GM21529 (cell line): ENCODE measurements around the gene SUPT20HL1.
A peak's percentile ranks its signal among the peaks of the same experiment; 100 is the strongest.
"Not testable (repeated sequence)": the region's sequence is repeated elsewhere in the genome, so short reads cannot be mapped to it uniquely, and the experiment has no call there.

Experiments
- ATAC-seq: cut with Tn5 transposase; IDR thresholded peaks from one replicate; pipeline ENCODE4 v1.9.1; 2021; ENCODE audit not compliant: unreplicated experiment

The SUPT20HL1 gene

DNA sequence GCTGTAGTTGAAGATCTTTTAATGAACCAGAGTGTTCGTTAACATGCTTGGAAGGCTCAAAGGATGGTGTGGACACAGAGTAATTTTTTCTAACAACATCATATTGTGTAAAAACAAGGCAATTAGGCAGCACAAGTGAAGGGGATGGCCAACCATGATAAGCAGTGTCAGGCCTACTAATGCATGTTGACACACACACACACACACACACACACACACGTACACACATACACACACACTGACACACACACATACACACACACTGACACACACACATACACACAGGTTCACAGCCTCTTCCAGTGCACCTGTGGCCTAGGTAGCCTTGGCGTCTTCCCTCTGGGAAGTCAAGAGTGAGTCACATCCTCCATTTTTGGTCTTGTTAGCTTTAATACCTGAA, at the start of gene SUPT20HL1:
Gene SUPT20HL1 (plus strand): TSS at position 368 of the 400 bp plus-strand sequence. CDS start 2,122 bp downstream, outside the sequence.
- ATAC-seq = no peak

DNA sequence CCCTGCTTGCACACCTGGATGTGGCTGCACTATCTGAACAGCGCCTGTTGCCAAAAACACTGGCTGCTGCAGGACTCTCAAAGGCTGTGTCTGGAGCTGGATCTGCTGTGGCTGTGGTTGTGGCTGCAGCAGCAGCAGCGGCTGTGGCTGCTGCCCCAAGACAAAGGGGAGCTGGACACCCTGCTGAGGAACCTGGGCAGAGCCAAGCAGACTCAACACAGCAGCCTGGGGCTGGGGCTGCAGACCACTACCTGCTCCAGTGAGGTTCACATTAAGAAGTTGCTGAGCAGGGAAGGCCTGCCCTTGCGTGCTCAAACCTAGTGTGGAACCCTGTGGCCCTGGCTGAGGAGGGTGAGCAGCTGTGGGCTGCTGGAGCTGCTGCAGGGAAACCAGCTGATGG, 49.5 kb upstream of the SUPT20HL1 start:
- not testable (repeated sequence) for ATAC-seq

DNA sequence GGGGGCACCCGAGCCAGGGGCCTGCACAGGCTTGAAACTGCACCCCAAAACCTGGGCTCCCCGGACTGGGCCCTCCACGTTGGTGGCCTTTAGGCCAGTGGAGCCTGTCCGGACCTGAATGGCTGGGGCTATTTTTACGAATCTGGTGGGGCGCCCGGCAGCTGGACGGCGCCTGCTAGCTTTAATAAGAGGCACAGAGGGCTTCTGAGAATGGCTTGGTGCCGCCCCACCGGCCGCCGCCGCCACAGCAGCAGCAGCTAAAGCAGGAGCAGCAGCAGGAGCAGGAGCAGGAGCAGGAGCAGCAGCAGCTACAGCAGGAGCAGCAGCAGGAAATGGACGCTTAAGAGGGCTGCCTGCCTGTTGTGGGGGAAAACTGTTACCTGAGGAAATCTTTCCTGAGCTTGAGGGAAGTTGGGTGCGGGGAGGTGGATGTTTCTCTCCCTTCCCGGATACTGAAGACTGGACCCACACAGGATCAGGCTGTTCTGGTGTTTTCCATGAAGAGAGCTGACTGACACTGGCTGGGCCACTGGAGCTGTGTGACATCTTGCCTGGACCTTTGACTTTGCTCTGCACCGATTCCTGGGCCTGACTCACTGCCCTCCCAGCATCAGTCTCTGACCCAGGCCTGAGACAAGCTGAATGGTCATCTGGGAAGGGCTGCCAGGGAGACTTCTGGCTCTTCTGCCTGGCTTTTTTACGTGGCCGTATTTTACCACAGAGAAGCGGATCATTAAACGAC, 48.8 kb upstream of the SUPT20HL1 start:
- not testable (repeated sequence) for ATAC-seq

DNA sequence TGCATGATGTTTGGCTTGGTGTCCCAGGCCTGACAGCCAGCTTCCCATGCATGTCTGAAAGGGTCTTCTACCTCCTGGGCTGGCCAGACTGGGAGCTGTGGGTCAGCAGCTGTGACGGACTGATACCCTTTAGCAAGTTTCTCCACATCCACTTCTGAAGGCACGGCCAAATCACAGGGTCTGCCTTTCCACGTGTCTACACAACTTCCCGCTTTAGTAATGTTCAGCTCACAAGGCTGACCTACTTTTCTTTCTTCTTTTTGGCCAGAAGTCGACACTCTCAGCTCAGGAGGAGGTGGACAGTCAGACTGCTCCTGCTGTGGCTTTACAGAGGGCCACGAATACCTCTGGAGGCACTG, 48.2 kb upstream of the SUPT20HL1 start:
- not testable (repeated sequence) for ATAC-seq

DNA sequence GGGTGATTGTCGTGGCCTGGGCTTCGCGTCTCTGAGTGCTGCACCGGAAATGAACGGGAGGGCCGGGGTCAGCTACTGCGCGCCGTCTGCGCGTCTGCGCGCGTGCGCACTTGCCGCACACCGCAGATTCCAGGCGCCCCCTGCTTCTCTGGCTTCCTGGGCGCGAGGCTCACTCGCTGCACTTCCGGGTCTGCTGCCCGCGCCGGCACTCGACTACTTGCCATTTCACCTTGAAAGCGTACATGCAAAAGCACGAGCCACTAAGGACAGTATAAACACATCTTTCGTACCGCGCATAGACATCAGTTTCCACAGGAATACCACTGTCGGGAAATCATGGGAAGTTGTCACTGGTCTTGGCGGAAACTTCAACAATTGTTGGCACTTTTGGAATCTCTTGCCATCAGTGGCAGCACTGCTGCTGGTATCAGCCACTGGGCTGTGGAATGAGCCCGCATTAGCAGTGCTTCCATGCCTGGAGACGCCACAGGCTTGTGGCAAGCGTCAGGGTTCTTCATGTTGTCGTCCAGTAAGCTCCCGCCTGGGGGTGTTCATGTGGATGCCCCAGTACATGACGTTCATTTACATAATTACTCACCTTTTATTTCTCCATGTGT, 46.3 kb upstream of the SUPT20HL1 start, which contains the start of gene SUPT20HL2:
Gene SUPT20HL2 (minus strand): TSS at position 51 of the 617 bp plus-strand sequence. CDS start 754 bp downstream, outside the sequence.
- ATAC-seq = no peak

DNA sequence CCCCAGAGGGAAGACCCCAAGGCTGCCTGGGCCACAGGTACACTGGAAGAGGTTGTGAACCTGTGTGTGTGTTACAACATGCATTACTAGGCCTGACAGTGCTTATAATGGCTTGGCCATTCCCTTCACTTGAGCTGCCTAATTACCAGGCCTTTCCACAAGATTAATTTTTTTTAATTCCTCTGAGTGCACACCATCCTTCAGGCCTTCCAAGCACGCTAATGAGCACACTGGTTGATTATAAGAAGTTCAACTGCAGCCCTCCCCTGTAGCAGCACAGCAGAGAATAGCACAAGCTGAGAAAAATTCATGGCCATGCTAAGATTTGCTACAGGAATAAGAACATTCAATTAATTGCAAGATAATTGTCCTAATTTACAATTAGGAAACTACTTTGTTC, 44.3 kb upstream of the SUPT20HL1 start:
- no peak for ATAC-seq

DNA sequence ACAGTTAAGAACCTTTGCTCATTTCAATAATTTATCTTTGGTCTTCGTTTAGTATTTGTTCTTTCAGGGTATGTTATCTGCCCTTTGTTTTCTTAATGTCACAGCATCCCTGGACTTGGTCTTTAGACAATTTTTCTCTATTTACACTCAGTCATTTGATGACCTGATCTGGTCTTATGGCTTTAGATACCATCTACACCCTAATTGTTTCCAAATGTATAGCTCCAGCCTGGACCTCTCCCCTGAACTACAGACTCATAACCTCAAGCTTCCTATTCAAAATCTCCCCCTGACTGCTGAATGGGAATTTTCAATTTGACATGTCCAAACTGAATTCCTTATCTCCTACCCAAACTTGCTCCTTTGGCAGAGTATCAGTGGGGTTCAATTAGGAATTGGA, 42.9 kb upstream of the SUPT20HL1 start:
- ATAC-seq = no peak

DNA sequence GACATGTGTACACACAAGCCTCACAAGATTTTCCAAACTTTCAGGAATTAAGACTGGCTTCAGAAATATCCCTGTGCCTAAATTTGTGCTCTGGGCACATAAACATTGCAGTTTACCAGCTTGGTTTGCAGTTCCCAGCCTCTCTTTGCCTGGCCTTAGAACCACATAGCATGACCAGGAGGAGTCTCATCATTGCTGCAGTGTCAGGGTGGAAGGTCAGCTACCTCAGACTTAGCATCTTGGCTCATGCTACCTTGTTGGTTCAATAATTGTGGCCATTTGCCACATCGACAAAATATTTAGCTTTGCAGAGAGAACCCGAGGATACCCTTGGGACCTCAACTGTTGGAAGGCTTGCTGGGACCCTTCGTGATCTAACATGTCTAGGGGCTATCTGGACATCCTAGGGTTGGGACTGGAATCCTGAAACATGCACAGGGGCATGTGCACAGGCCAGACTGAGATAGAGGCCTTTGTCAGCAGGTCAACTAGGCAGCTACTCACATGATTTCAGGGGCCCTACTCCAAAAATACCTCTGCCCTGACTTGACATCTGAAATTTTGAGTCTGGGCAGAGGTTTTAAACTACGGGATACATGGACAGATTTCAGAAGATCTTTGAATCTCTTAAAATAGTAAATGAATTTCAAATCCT, 38.6 kb upstream of the SUPT20HL1 start:
- ATAC-seq = no peak

DNA sequence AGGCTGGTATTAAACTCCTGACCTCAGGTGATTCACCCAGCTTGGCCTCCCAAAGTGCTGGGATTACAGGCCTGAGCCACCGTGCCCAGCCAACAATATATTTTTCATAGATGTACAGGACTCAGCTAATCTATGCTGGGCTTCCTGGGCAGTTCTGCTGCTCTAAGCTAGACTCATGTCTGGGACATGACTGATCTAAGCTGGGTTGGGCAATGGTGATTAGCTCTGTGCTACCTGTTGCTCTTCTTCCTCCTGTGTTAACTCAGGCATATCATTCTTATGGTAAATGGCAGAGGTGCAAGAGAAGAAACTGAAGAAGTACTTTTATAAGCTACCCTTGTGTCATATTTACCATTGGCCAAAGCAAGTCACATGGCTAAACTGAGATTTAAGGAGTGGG, 35.2 kb upstream of the SUPT20HL1 start:
- ATAC-seq = no peak

DNA sequence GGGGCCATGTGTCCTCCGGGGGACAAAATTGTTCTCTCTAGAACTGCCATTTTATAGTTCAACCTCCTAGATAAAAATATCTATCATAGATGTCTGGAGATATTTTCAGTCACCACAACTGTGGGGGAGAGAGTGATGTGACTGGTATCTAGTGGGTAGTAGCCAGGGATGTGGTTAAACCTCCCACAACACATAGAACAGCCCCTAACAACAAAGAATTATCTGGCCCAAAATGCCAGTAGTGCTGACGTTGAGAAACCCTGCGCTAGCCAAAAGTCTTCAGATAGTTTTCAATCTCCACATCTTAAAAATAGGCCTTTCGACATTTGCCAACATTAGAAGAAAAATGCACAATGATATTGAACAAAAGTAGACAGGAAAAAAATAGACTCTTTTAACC, 27.6 kb upstream of the SUPT20HL1 start:
- no peak for ATAC-seq

DNA sequence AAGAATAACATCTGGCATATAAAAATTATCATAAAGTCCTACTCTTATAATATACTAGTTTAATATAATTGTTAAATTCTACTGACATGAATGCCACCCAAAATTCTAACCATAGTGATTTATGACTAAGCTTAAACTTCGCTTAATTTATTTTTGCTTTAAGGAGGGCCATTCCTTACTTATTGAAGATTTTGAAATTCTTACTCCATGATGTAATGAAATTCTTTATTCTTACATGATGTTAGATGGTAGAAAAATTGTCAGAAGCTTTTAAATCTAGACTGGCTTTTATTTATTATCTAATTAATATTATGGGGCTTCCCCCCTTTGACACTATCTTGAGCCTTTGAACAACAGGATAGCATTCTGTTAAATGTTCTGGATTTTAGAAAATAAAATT, 27.1 kb upstream of the SUPT20HL1 start:
- ATAC-seq = no peak

DNA sequence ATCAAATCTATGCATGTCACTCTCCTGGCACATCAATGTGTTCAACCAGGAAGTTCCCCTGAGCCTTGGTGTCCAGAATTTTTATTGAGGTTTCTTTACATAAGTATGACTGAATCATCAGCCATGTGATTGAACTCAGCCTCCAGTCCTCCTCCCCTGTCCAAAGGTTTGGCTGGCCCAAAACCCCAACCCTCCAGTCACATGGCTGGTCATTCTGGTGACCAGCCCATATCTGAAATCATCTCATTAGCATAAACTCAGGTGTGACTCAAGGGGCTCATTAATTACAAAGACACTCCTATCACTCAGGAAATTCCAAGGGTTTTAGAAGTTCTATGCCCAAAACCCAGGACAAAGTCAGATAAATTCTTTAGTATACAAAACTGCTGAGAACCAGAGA, 26.0 kb upstream of the SUPT20HL1 start:
- no peak for ATAC-seq

DNA sequence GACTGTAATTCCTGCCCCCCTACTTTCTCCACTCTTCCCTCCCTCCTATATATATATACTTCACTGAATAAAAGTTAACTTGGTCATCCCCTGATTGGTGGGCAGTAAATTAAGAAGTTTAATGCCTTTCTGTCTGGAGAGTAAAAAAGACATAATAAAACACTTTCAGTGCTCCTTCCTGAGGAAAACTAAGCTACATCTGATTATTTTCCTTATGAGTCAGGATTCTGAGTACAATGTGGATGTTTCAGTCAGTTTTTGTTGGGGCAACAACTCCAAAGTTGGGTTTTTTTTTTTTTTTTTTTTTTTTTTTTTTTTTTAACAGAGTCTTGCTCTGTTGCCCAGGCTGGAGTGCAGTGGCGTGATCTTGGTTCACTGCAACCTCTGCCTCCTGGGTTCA, 24.6 kb upstream of the SUPT20HL1 start:
- no peak for ATAC-seq

DNA sequence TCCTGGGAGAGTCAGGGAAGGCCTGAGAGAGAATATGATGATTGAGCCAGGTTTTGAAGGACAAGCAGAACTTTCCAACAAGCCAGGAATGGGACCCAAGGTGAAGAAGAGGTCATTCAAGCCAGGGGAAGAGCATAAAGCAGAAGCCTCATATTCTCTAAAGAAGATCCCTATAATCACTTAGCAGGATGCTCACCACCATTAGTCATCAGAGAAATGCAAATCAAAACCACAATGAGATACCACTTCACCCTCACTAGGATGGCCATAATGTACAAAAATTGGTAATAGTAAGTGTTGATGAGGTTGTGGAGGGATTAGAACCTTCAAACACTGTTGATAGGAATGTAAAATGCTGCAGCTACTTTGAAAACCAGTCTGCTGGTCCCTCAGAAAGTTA, 20.5 kb upstream of the SUPT20HL1 start:
- no peak for ATAC-seq

DNA sequence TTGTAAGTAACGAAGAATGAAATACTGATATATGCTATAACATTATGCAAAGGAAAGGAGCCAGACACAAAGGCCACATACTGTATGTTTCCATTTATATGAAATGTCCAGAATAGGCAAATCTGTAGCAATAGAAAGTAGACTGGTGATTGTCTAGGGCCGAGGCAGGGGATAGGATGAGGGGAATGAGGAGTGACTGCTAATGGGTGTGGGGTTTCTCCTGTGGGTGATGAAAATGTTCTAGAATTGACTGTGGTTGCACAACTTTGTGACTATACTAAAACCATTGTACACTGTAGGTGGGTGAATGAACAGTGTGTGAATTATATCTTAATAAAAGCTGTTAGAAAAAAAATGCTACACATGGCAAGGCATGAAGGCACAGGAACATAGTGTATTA, 19.9 kb upstream of the SUPT20HL1 start:
- ATAC-seq = no peak

DNA sequence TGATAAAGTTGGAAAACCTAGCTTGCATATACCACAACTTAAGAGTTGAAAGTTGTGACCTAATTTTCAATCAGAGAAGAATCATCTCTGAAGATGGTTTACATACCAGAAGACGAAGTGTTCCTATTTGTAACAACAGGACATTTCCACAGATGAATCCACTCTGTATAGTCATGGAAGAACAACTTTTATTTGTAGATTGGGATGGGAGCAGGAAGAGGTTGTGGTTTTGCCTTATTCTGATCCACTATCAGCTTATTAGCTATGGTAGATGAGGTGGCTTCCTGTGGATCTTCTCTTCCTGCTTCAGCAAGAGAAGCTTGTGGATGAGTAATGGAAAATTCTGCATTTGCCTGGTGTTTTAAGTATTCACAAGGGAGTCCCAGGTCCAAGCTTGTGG, 18.6 kb upstream of the SUPT20HL1 start:
- ATAC-seq = no peak

DNA sequence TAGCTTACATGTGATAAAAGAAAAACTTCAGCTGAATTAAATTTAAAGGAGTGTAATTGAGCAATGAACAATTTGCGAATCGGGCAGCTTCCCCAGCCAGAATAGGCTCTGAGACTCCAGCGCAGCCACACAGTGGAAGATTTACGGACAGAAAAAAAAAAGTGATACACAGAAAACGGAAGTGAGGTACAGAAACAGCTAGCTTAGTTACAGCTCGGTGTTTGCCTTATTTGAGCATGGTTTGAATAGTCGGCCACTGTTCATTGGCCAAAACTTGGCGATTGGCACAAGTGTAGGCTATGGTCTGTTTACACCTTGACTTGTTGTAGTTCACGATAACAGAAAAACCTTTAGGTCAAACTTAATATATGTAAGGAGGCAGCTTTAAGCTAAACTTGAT, 16.7 kb upstream of the SUPT20HL1 start:
- ATAC-seq = peak; percentile 77

DNA sequence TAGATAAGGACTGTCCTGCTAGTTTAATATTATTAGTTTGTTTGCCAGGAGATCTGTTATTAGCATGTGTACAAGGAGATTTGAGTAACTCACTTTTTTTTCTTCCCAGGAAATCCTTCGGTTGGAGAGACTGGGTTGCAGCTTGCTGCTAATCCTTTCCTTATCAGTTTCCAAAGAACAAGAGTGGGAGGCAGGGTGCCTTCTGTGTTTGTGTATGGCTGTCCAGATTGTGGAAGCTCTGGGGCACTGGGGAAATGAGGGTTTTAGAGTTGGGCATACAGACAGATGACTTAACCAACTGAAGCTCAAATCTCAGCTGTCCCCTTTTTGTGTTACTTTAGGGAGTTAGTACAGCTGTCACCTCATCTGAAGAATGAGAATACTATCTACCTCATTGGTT, 12.6 kb upstream of the SUPT20HL1 start:
- no peak for ATAC-seq

DNA sequence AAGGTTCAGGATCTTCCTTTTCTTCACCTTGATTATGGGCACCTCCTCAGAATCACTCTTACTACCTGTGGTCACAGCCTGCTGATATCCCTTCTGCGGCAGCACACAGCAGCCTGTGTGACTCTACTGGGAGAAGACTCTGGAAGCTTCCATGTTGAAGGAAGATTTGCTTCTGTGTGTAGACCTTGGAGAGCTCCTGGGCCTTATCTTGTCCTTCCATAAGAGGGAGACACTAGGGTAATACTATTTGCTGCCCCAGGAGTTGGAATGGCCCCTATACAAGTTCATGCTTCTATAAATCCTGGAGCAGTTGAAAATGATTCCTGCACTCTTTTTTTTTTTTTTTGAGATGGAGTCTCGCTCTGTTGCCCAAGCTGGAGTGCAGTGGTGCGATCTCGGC, 10.2 kb upstream of the SUPT20HL1 start:
- ATAC-seq = no peak

DNA sequence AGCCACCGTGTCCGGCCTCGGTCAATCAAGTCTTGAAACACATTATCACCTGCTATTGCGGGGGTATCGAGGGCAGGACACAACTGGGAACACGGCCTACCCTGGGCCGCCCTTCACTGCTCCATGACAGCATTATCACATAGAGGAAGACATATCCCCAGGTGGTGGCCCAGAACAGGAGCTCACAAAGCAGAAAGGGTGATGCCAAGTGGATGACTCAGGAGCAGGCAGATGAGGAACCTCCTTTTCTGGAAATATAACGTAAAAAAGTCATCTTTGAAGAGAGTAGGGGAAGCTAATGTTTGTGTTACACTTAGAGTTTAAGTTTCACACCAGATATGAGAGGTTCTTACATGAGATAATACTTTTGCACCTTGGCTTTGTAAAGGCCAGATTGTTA, 5.3 kb upstream of the SUPT20HL1 start:
- no peak for ATAC-seq

DNA sequence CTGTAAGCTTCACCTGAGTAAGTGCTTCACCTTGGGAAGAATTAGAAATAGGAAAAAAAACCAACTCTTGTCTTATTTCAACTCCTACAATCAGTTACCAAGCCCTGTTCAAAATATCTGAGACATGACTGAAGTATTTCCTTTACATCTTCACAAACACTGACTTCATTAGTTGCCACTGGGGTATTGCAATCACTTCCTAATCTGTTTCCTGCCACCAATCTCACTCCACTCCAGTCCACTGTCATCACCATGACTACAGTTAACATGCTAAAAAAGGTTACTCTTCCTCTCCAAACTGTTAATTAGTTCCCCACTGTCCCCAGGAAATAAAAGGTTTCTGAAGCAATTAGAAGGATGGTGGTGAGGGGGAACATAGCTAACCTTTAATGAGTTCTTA, 3.3 kb upstream of the SUPT20HL1 start:
- ATAC-seq = no peak

DNA sequence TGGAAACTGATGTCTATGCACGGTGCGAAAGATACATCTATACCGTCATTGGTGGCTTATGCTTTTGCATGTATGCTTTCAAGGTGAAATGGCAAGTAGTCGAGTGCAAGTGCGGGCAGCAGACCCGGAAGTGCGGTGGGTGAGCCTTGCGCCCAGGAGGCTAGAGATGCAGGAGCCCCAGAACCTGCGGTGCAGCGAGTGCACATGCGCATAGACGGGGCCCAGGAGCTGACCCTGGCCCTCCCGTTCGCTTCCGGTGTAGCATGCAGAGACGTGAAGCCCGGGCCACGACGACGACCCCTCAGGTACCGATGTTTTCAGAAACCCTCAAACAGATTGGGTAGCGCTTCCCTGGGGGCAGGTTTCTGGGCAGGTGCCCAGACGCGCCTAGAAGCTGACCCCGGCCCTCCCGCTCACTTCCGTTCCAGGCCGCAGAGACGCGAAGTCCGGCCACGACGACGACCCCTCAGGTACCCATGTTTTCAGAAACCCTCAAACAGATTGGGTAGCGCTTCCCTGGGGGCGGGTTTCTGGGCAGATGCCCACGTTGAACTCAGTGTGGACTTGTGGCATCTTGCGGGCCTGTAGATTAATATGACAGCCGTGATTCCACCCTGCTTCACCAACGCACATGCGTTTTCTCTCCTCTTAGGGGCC, 1.8 kb downstream of the SUPT20HL1 start:
- ATAC-seq = not testable (repeated sequence)
